GM21360 (cell line): ENCODE measurements around the gene GAL.
"Not testable (repeated sequence)": the region's sequence is repeated elsewhere in the genome, so short reads cannot be mapped to it uniquely, and the experiment has no call there.

Source experiments
- ATAC-seq: cut with Tn5 transposase; IDR thresholded peaks from one replicate; pipeline ENCODE4 v1.9.1; 2021; ENCODE audit warnings: mild to moderate bottlenecking, moderate library complexity; ENCODE audit not compliant: unreplicated experiment

Gene GAL

GRCh38 chr11:68684385-68685356, at the start of gene GAL:
TSS of gene GAL (plus strand) at chr11:68684544. CDS start at chr11:68684924, 380 bp downstream.
- ATAC-seq = no peak

GRCh38 chr11:68634606-68635005, 49.7 kb upstream of the GAL start:
- not testable (repeated sequence) for ATAC-seq

- ATAC-seq = not testable (repeated sequence)
Measured at GRCh38 chr11:68635172-68635571, 49.2 kb upstream of the GAL start.

GRCh38 chr11:68635883-68636282, 48.5 kb upstream of the GAL start:
- ATAC-seq = not testable (repeated sequence)

GRCh38 chr11:68639322-68639721, 45.0 kb upstream of the GAL start:
- ATAC-seq = not testable (repeated sequence)

GRCh38 chr11:68641880-68642279, 42.5 kb upstream of the GAL start:
- ATAC-seq = no peak

GRCh38 chr11:68643585-68643984, 40.8 kb upstream of the GAL start:
- ATAC-seq = no peak

GRCh38 chr11:68646832-68647231, 37.5 kb upstream of the GAL start:
- ATAC-seq = no peak

- no peak for ATAC-seq
Measured at GRCh38 chr11:68649851-68650555, 34.3 kb upstream of the GAL start.

- no peak for ATAC-seq
Measured at GRCh38 chr11:68650801-68651200, 33.5 kb upstream of the GAL start.

GRCh38 chr11:68651208-68651984, 32.9 kb upstream of the GAL start:
- ATAC-seq = no peak

- no peak for ATAC-seq
Measured at GRCh38 chr11:68651985-68652682, 32.2 kb upstream of the GAL start.

- ATAC-seq = no peak
Measured at GRCh38 chr11:68652683-68653156, 31.6 kb upstream of the GAL start.

GRCh38 chr11:68653486-68654430, 30.6 kb upstream of the GAL start:
- ATAC-seq = no peak

- no peak for ATAC-seq
Measured at GRCh38 chr11:68654978-68655377, 29.4 kb upstream of the GAL start.

GRCh38 chr11:68655406-68655805, 28.9 kb upstream of the GAL start:
- no peak for ATAC-seq

GRCh38 chr11:68655806-68656205, 28.5 kb upstream of the GAL start:
- ATAC-seq = no peak

GRCh38 chr11:68657021-68657780, 27.1 kb upstream of the GAL start:
- no peak for ATAC-seq

GRCh38 chr11:68658097-68658496, 26.2 kb upstream of the GAL start:
- no peak for ATAC-seq
